HG03354 (cell line): Measurements from ENCODE around the gene SLC50A1.
A peak's percentile ranks its signal among the peaks of the same experiment; 100 is the strongest.

ENCODE experiments used
- ATAC-seq: cut with Tn5 transposase; IDR thresholded peaks from one replicate; pipeline ENCODE4 v1.9.1; 2021; ENCODE audit warnings: mild to moderate bottlenecking; ENCODE audit not compliant: unreplicated experiment, poor library complexity, severe bottlenecking

Gene SLC50A1

GRCh38 chr1:155179112-155180031 lies 43.7 kb downstream of the SLC50A1 start:
- ATAC-seq: no peak

GRCh38 chr1:155181371-155182051 lies 45.9 kb downstream of the SLC50A1 start:
- ATAC-seq: no peak

GRCh38 chr1:155182052-155182550 lies 46.4 kb downstream of the SLC50A1 start:
- no peak for ATAC-seq

GRCh38 chr1:155183775-155184221 lies 48.1 kb downstream of the SLC50A1 start:
- ATAC-seq: no peak

- ATAC-seq: no peak
Measured at GRCh38 chr1:155184351-155184811, 48.7 kb downstream of the SLC50A1 start.

- ATAC-seq: peak; percentile 94
Measured at GRCh38 chr1:155184835-155185782, 49.5 kb downstream of the SLC50A1 start.

GRCh38 chr1:155185783-155186066 lies 50.1 kb downstream of the SLC50A1 start:
- ATAC-seq: peak; percentile 11

GRCh38 chr1:155186067-155186793 lies 50.6 kb downstream of the SLC50A1 start:
- no peak for ATAC-seq

GRCh38 chr1:155186794-155187455 lies 51.3 kb downstream of the SLC50A1 start:
- no peak for ATAC-seq

GRCh38 chr1:155187456-155187891 lies 51.8 kb downstream of the SLC50A1 start:
- no peak for ATAC-seq

GRCh38 chr1:155188268-155188667 lies 52.6 kb downstream of the SLC50A1 start:
- ATAC-seq: no peak
